SK-N-SH (cell line): ENCODE measurements around the gene NFATC4. TPM values are rescaled to one million over a fixed set of nuclear protein-coding genes. Genes with fewer than 3 reads are reported as not detected.

Experiments used
- CTCF ChIA-PET: fragments of 300-600, 350-600 bp; formaldehyde crosslinking; extraction: SDS; loops from one replicate; lab custom pipeline; 2021; lab: Yijun Ruan, JAX
- POLR2A ChIA-PET: fragments of 350-600 bp; sonication (Branson Sonifier 250); formaldehyde crosslinking; extraction: SDS; loops from one replicate; lab custom pipeline; 2020; ENCODE audit warnings: antibody characterized with exemption, inconsistent platforms; lab: Yijun Ruan, JAX
- DNase-seq: peaks from one replicate; pipeline ENCODE4 v3.0.0; 2012
- H2AFZ ChIP-seq: fragments of 200-600 bp; sonication (generic); 2 replicates; pipeline ENCODE4 v1.8.1; 2016; ENCODE audit warnings: antibody characterized with exemption, mild to moderate bottlenecking, low read depth
- H3F3A ChIP-seq: fragments of 200-600 bp; sonication (generic); replicated peaks from 2 replicates; pipeline ENCODE3; 2016; ENCODE audit warnings: antibody characterized with exemption, mild to moderate bottlenecking; ENCODE audit not compliant: insufficient read depth
- H3K27ac ChIP-seq, 2 experiments: fragments of 200-500 bp in 1 of 2; fragments of 200-600 bp in 1 of 2; sonication (Bioruptor generic) in 1 of 2; sonication (generic), shearing (Covaris generic) in 1 of 2; 2 replicates each; pipeline versions ENCODE4 v1.5.1 to v1.6.1; 2014 to 2016; ENCODE audit warnings: low read depth in 2 of 2, inconsistent platforms in 1 of 2, low read length in 1 of 2, mild to moderate bottlenecking in 1 of 2, mixed read lengths in 1 of 2
- H3K27me3 ChIP-seq: fragments of 200-600 bp; sonication (generic), shearing (Covaris generic); 2 replicates; pipeline ENCODE4 v1.6.1; 2016; ENCODE audit warnings: mixed run types; ENCODE audit not compliant: insufficient read depth
- H3K36me3 ChIP-seq, 2 experiments: fragments of 200-500 bp in 1 of 2; fragments of 200-600 bp in 1 of 2; sonication (Bioruptor generic) in 1 of 2; sonication (generic) in 1 of 2; replicated peaks in 1 of 2; 2 replicates each; pipeline versions ENCODE3 to v1.5.1; 2014 to 2016; ENCODE audit warnings: low read length in 1 of 2, mild to moderate bottlenecking in 1 of 2; ENCODE audit not compliant: insufficient read depth in 2 of 2, control insufficient read depth in 1 of 2
- H3K4me1 ChIP-seq, 2 experiments: fragments of 200-500 bp in 1 of 2; fragments of 200-600 bp in 1 of 2; sonication (Bioruptor generic) in 1 of 2; sonication (generic), shearing (Covaris generic) in 1 of 2; 2 replicates each; pipeline versions ENCODE4 v1.5.1 to v1.6.1; 2014 to 2016; ENCODE audit warnings: low read depth in 1 of 2, low read length in 1 of 2, mixed run types in 1 of 2; ENCODE audit not compliant: insufficient read depth in 2 of 2, control insufficient read depth in 1 of 2
- H3K4me2 ChIP-seq: fragments of 200-600 bp; sonication (generic), shearing (Covaris generic); 2 replicates; pipeline ENCODE4 v1.6.1; 2017; ENCODE audit warnings: mixed run types
- H3K4me3 ChIP-seq, 2 experiments: fragments of 200-500 bp in 1 of 2; fragments of 200-600 bp in 1 of 2; sonication (Bioruptor generic) in 1 of 2; sonication (generic), shearing (Covaris generic) in 1 of 2; 2 replicates each; pipeline versions ENCODE4 v1.5.1 to v1.8.1; 2014 to 2016; ENCODE audit warnings: low read depth in 2 of 2, inconsistent platforms in 1 of 2, low read length in 1 of 2, mild to moderate bottlenecking in 1 of 2, mixed read lengths in 1 of 2, moderate library complexity in 1 of 2
- H3K79me2 ChIP-seq: fragments of 200-600 bp; sonication (generic); 2 replicates; pipeline ENCODE4 v1.8.1; 2017; ENCODE audit warnings: mild to moderate bottlenecking; ENCODE audit not compliant: insufficient read depth
- H3K9ac ChIP-seq: fragments of 200-600 bp; sonication (generic); 2 replicates; pipeline ENCODE4 v1.6.1; 2017; ENCODE audit warnings: mixed run types
- H3K9me2 ChIP-seq: fragments of 200-600 bp; sonication (generic); 2 replicates; pipeline ENCODE4 v1.6.1; 2017; ENCODE audit warnings: mixed run types
- H3K9me3 ChIP-seq: fragments of 200-600 bp; sonication (generic); 2 replicates; pipeline ENCODE4 v1.6.1; 2017; ENCODE audit warnings: mixed run types, mild to moderate bottlenecking, moderate library complexity
- H4K20me1 ChIP-seq: fragments of 200-600 bp; sonication (generic); 2 replicates; pipeline ENCODE4 v1.6.1; 2017; ENCODE audit warnings: mild to moderate bottlenecking, mixed run types; ENCODE audit not compliant: insufficient read depth
- CHD2 ChIP-seq: fragments of 150-350 bp; IDR thresholded peaks from 2 replicates; pipeline ENCODE4 v1.6.1; 2018; ENCODE audit warnings: low read length; ENCODE audit not compliant: partially characterized antibody
- CTCF ChIP-seq: fragments of 200-600 bp; sonication (generic); IDR thresholded peaks from 2 replicates; pipeline ENCODE4 v1.6.1; 2017; ENCODE audit warnings: antibody characterized with exemption, mild to moderate bottlenecking, moderate library complexity
- ELF1 ChIP-seq: IDR thresholded peaks from 2 replicates; pipeline ENCODE4 v1.4.0; 2012
- EP300 ChIP-seq, 2 experiments: IDR thresholded peaks; 2 replicates each; pipeline versions ENCODE4 v1.4.0 to v1.6.1; 2012; ENCODE audit warnings: borderline replicate concordance in 1 of 2, low read depth in 1 of 2, low read length in 1 of 2
- EZH2phosphoT487 ChIP-seq: fragments of 200-600 bp; sonication (generic); IDR thresholded peaks from 2 replicates; pipeline ENCODE4 v1.6.1; 2017; ENCODE audit warnings: low read depth, mixed run types, mild to moderate bottlenecking, antibody characterized with exemption, moderate library complexity, borderline replicate concordance
- FOXM1 ChIP-seq: IDR thresholded peaks from 2 replicates; pipeline ENCODE4 v1.4.0; 2012; ENCODE audit warnings: low read depth, mild to moderate bottlenecking
- GABPA ChIP-seq: IDR thresholded peaks from 2 replicates; pipeline ENCODE4 v1.4.0; 2012; ENCODE audit warnings: low read depth, mild to moderate bottlenecking
- JUND ChIP-seq: IDR thresholded peaks from 2 replicates; pipeline ENCODE4 v1.4.0; 2012
- RAD21 ChIP-seq: IDR thresholded peaks from 2 replicates; pipeline ENCODE4 v1.6.1; 2012; ENCODE audit warnings: mild to moderate bottlenecking, low read length
- RFX5 ChIP-seq: IDR thresholded peaks from 2 replicates; pipeline ENCODE4 v1.6.1; 2012; ENCODE audit warnings: mild to moderate bottlenecking, improper control_type of control experiment, low read length
- SIN3A ChIP-seq: IDR thresholded peaks from 2 replicates; pipeline ENCODE4 v1.6.1; 2012; ENCODE audit warnings: low read depth, mild to moderate bottlenecking, low read length, moderate library complexity, borderline replicate concordance
- SMC3 ChIP-seq: IDR thresholded peaks from 2 replicates; pipeline ENCODE4 v1.6.1; 2012; ENCODE audit warnings: low read depth, low read length, improper control_type of control experiment
- TEAD4 ChIP-seq: IDR thresholded peaks from 2 replicates; pipeline ENCODE4 v1.4.0; 2012; ENCODE audit warnings: mild to moderate bottlenecking, borderline replicate concordance; ENCODE audit not compliant: insufficient read depth
- USF1 ChIP-seq: IDR thresholded peaks from 2 replicates; pipeline ENCODE4 v1.4.0; 2012; ENCODE audit warnings: low read depth, borderline replicate concordance
- USF2 ChIP-seq: fragments of 150-350 bp; IDR thresholded peaks from 2 replicates; pipeline ENCODE4 v1.6.1; 2017; ENCODE audit warnings: antibody characterized with exemption, low read length, low read depth, borderline replicate concordance
- YY1 ChIP-seq: IDR thresholded peaks from 2 replicates; pipeline ENCODE4 v1.4.0; 2012; ENCODE audit warnings: low read depth, mild to moderate bottlenecking
- WGBS: methylation state at CpG from one replicate; pipeline ENCODE4 v1.1.6; 2017; ENCODE audit warnings: low lambda C conversion rate; 5-methylcytosine and 5-hydroxymethylcytosine counted together
- polyA plus RNA-seq, 3 experiments: library from polyadenylated mRNA; depleted of rRNA; stranded (reverse); fragments of >200 nt; gene quantifications; 2 replicates each; pipeline ENCODE4 v1.2.3, GENCODE V29; 2012

NFATC4 gene
- polyA plus RNA-seq, 1 of the 3 experiments (the other 2 are of a cell fraction): 25.3 TPM

GRCh38 chr14:24337144-24337823 is 30.7 kb upstream of the NFATC4 start (continued):
- TF ChIP-seq USF1: no peak
- no peak for TF ChIP-seq ELF1

GRCh38 chr14:24337824-24338175 is 30.2 kb upstream of the NFATC4 start:
- H3F3A ChIP-seq: no peaks in the 10 kb centered on the region
- no peak overlapping the region for H3K4me2 ChIP-seq
- CTCF ChIA-PET: interaction anchor here (0.6 to 12.7 kb wide), 8 partner anchors 8 to 385 kb away, joined by 3 to 445 read pairs (median 4); partner anchors contain the start of genes CBLN3, CIDEB, KHNYN and SDR39U1
- H3K9me3 ChIP-seq: no peaks in the 10 kb centered on the region
- H4K20me1 ChIP-seq: no peaks in the 10 kb centered on the region
- DNase-seq: no peak
- H3K27me3 ChIP-seq: peaks cover 65% of the 10 kb centered on the region
- peaks cover 0 to 9% of the 10 kb centered on the region in 2 experiments; a peak in 1 of 4 replicates for H3K4me1 ChIP-seq
- H3K4me3 ChIP-seq: no peak overlapping the region
- no peaks in the 10 kb centered on the region for H3K36me3 ChIP-seq
- 60% methylated on average over 8 of the region's 8 CpGs for WGBS
- POLR2A ChIA-PET: no interaction called here
- no peak overlapping the region for H3K9ac ChIP-seq
- no peaks in the 10 kb centered on the region for H3K9me2 ChIP-seq
- no peak overlapping the region for H3K27ac ChIP-seq
- H2AFZ ChIP-seq: no peak overlapping the region
- H3K79me2 ChIP-seq: no peaks in the 10 kb centered on the region
- TF ChIP-seq SIN3A (no peak), EZH2phosphoT487 (no peak), JUND (no peak), SMC3 (no peak), EP300 (IDR thresholded peaks at IDR 0.05; ENCODE audit: borderline replicate concordance in 1 of 2, low read depth in 1 of 2, low read length in 1 of 2) (no peak), CHD2 (no peak), RAD21 (no peak), TEAD4 (no peak), GABPA (no peak), YY1 (no peak), RFX5 (no peak), CTCF (no peak), FOXM1 (no peak), USF2 (no peak)
